AG10803 (cell line): Measurements from ENCODE around the gene EGFLAM.

Experiments used
- DNase-seq: peaks from one replicate; pipeline ENCODE4 v3.0.0; 2010; ENCODE audit warnings: low read depth
- H3K4me3 ChIP-seq: 2 replicates; pipeline ENCODE4 v1.5.1; 2011; ENCODE audit warnings: mild to moderate bottlenecking, low read length, control low read depth
- TF ChIP-seq, protein P1 (sequence below): conservative IDR thresholded peaks from 2 replicates; pipeline ENCODE4 v1.5.1; 2011; ENCODE audit warnings: mild to moderate bottlenecking, low read length, control low read depth, inconsistent platforms

EGFLAM gene

DNA sequence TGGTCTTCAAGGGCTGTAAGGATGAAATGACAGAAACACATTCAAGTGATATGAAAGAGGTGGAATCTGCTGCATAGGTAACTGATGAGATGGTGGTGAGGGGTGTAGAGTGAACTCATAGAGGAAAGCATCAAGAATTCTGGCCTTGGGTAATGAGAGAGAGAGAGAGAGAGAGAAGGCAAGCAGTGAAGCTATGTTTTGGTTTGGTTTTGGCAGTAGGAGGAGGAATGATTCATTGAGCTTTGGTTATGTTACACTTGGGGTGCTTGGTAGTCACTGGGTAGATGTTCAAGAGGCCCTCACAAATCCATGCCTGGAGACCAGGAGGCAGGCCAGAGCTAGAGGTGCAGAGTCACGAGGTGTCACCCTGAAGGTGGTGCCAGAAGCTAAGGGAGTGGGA lies 89.5 kb downstream of the EGFLAM start:
- DNase-seq = no peak
- TF ChIP-seq, protein P1, sequence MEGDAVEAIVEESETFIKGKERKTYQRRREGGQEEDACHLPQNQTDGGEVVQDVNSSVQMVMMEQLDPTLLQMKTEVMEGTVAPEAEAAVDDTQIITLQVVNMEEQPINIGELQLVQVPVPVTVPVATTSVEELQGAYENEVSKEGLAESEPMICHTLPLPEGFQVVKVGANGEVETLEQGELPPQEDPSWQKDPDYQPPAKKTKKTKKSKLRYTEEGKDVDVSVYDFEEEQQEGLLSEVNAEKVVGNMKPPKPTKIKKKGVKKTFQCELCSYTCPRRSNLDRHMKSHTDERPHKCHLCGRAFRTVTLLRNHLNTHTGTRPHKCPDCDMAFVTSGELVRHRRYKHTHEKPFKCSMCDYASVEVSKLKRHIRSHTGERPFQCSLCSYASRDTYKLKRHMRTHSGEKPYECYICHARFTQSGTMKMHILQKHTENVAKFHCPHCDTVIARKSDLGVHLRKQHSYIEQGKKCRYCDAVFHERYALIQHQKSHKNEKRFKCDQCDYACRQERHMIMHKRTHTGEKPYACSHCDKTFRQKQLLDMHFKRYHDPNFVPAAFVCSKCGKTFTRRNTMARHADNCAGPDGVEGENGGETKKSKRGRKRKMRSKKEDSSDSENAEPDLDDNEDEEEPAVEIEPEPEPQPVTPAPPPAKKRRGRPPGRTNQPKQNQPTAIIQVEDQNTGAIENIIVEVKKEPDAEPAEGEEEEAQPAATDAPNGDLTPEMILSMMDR = no peak
- no peak overlapping the region for H3K4me3 ChIP-seq

DNA sequence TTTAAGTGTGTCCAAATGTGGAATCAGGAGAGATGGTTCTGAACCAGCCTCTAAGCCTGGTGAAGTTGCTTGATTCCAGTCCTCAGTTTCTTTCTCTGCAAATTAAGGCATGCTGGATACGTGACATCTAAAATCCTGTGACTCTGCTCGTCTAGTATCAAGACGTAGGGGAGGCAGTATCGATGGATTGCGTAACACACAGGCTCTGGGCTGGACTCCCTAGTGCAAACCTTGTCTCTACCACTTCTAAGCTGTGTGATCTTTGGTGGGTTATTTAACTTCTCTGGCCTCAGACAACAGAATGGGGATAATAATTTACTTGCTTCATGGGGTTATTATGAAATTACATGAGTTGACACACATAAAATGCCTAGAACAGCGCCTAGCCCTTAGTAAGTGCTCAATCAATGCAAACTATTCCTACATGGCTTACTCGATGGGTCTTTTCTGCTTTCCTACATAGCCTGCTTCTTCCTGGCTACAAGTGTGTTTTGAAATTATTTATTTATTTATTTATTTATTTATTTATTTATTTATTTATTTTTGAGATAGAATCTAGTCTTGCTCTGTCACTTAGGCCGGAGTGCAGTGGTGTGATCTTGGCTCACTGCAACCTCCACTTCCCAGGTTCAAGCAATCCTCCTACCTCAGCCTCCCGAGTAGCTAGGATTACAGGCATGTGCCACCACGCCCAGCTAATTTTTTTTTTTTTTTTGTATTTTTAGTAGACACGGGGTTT lies 102.1 kb downstream of the EGFLAM start:
- no peak overlapping the region for H3K4me3 ChIP-seq
- TF ChIP-seq, protein P1 = no peak
- DNase-seq = no peak

DNA sequence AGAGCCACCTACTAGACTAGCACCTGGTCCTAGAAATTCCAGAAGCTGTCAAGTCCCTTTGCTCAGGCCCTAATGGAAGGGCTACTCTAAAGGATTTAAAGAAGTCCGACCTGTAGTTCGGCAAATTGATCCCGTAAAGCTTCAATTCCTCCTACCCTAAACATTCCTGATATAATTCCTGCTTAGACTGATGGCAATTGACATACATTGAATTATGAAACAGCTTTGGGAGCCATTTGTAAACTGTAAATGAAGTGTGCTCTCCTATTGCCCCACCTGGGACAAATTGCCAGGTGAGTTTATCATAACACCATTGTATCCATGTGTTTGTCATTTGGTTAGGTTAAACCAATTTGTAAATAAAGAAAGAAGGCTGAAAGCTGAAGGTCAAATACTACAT lies 104.4 kb downstream of the EGFLAM start:
- H3K4me3 ChIP-seq = no peak overlapping the region
- no peak for DNase-seq
- TF ChIP-seq, protein P1 = no peak

DNA sequence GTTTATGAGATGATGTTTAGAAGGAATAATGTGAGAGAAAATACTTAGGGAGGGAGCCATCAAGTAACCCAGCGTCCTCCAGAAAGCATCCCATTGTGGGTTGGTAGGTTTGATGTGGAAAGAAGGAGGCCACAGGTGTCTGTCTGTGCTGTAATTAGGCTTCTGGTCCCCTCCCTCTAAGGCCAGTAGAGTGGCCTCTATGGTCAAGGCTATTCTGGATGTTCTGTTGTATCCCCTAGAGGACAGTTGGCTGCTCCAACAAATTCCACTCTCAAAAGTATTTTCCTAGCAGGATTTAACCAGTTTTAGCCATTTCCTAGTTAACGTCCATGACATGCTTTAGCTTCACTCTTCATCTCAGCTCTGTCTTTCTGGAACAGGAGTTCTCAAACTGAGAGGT lies 106.5 kb downstream of the EGFLAM start:
- H3K4me3 ChIP-seq = no peak overlapping the region
- DNase-seq = no peak
- TF ChIP-seq, protein P1 = no peak

DNA sequence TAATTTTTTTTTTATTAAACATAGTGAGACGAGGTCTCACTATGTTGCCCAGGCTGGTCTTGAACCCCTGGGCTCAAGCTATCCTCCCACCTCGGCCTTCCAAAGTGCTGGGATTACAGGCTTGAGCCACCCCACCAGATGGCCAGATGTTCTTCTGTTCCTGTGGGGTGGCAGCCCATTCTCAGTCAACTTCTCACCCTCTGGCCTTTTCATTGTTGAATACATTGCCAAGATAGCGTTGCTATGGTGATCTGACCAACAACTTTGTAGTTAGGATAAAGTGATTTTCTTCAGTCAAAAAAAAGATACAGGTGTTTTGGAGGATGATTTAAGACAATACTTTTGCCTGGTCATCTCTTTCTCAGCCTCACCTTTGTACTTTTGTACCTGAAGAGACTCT lies 109.1 kb downstream of the EGFLAM start:
- TF ChIP-seq, protein P1 = no peak
- no peak for DNase-seq
- H3K4me3 ChIP-seq = no peak overlapping the region

DNA sequence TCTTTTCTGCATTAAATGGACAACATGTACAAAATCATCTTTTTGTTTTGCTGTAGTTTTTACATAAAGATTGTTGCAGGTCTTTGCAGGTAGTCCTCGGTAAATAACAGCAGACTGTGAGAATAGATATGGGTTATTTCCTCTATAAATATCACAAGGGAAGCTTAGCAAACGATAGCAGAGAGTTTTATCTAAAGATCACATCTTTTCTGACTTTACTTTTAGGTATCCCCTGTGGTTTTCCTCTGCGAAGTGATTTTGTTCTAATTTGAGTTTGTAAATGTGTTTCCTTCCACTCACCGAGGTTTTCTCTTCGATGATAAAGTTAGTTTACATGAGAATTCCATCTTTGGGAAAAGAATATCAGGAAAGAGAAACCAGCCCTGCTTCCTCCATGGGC lies 109.6 kb downstream of the EGFLAM start:
- H3K4me3 ChIP-seq = no peak overlapping the region
- TF ChIP-seq, protein P1 = no peak

DNA sequence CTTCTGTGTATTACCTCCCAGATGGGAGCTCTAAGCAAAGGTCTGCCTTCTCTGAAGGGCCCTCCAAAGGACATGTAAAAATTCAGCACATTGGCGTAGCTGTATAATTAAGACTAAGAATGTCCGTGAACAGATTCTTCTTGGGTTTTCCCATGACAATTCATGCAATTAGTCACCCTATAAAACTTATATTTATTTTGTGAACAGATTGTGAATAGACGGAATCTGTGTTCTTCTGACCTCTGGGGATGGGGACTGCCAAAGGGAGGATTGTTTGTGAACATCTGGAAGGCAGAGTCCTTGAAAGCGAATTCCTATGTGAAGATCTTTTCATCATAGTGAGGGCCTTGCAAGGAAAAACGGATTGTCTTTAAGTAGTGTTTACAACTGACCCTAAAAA lies 111.3 kb downstream of the EGFLAM start:
- TF ChIP-seq, protein P1 = no peak
- peak; percentile 13 for DNase-seq

More for the DNA sequence above, 109.6 kb downstream of the EGFLAM start:
- DNase-seq = no peak

More for the DNA sequence above, 111.3 kb downstream of the EGFLAM start:
- no peak overlapping the region for H3K4me3 ChIP-seq
